A549 (cell line): Measurements from ENCODE around the gene TNN. TPM values are rescaled to one million over a fixed set of nuclear protein-coding genes. Genes with fewer than 3 reads are reported as not detected.

Experiments
- ATAC-seq, 2 experiments: fragments of 200-7000 bp in 1 of 2; fragments of >200 bp in 1 of 2; cut with Nextera tagmentation in 1 of 2; cut with Tn5 transposase in 1 of 2; 3 replicates each; pipeline versions ENCODE4 v1.8.0 to v1.9.1; 2018 to 2020; ENCODE audit warnings: mild to moderate bottlenecking in 1 of 2, moderate library complexity in 1 of 2
- CTCF ChIA-PET: fragments of 300-600 bp; sonication (Branson Sonifier 250); formaldehyde crosslinking; extraction: SDS; loops from one replicate; lab custom pipeline; 2021; ENCODE audit warnings: antibody characterized with exemption, inconsistent platforms; lab: Yijun Ruan, JAX
- POLR2A ChIA-PET: fragments of 350-600 bp; formaldehyde crosslinking; extraction: SDS; loops from one replicate; lab custom pipeline; 2021; ENCODE audit warnings: antibody characterized with exemption, inconsistent platforms; lab: Yijun Ruan, JAX
- DNase-seq, 2 experiments: peaks; one replicate each; pipeline versions ENCODE4 v3.0.0 to v3.0.0-alpha.2; 2011 to 2016; ENCODE audit warnings: low read depth in 1 of 2, low spot score in 1 of 2
- FAIRE-seq: peaks from 2 replicates; lab custom pipeline; 2011; peaks lifted over from hg19 to GRCh38; lab: Jason Lieb, UNC
- H3K27ac ChIP-seq, 2 experiments: fragments of >200 bp; sonication (Bioruptor Twin); formaldehyde crosslinking; 3 replicates each; pipeline ENCODE4 v1.5.1; 2016 to 2017
- H3K4me1 ChIP-seq: fragments of >200 bp; sonication (Bioruptor Twin); formaldehyde crosslinking; 3 replicates; pipeline ENCODE4 v1.6.1; 2016
- H3K4me2 ChIP-seq: fragments of >200 bp; sonication (Bioruptor Twin); formaldehyde crosslinking; 3 replicates; pipeline ENCODE4 v1.6.1; 2016
- H3K4me3 ChIP-seq: fragments of >200 bp; sonication (Bioruptor Twin); formaldehyde crosslinking; 3 replicates; pipeline ENCODE4 v1.5.1; 2016
- H3K9me3 ChIP-seq: fragments of >200 bp; sonication (Bioruptor Twin); formaldehyde crosslinking; 3 replicates; pipeline ENCODE4 v1.6.1; 2016
- BCL3 ChIP-seq: fragments of >200 bp; sonication (Bioruptor Twin); formaldehyde crosslinking; IDR thresholded peaks from 3 replicates; pipeline ENCODE4 v1.6.1; 2016
- BHLHE40 ChIP-seq: IDR thresholded peaks from 2 replicates; pipeline ENCODE4 v1.6.1; 2012; ENCODE audit warnings: low read depth, low read length, inconsistent platforms
- CBX8 ChIP-seq: fragments of 200-600 bp; sonication (generic); IDR thresholded peaks from 2 replicates; pipeline ENCODE4 v1.6.1; 2016
- EHF ChIP-seq: fragments of 250-450 bp; sonication (Bioruptor Pico); IDR thresholded peaks from 2 replicates; pipeline ENCODE4 v1.5.0; 2020; ENCODE audit warnings: mild to moderate bottlenecking
- EHMT2 ChIP-seq: fragments of 200-600 bp; sonication (generic); IDR thresholded peaks from 2 replicates; pipeline ENCODE4 v1.6.1; 2016; ENCODE audit warnings: antibody characterized with exemption, low read depth, mild to moderate bottlenecking, moderate library complexity
- ELK1 ChIP-seq: fragments of 150-350 bp; IDR thresholded peaks from 2 replicates; pipeline ENCODE4 v1.6.1; 2014; ENCODE audit warnings: low read depth, mild to moderate bottlenecking, low read length
- EP300 ChIP-seq, 2 experiments: fragments of >200 bp; sonication (Bioruptor Twin); formaldehyde crosslinking; IDR thresholded peaks; 2 replicates in 1 of 2; 3 replicates in 1 of 2; pipeline ENCODE4 v1.6.1; 2016 to 2017
- ESRRA ChIP-seq: fragments of 150-350 bp; IDR thresholded peaks from 2 replicates; pipeline ENCODE4 v1.6.1; 2014; ENCODE audit warnings: mild to moderate bottlenecking, low read length, borderline replicate concordance
- FOSB ChIP-seq: fragments of 250-450 bp; sonication (Bioruptor Pico); IDR thresholded peaks from 2 replicates; pipeline ENCODE4 v1.5.0; 2020; ENCODE audit warnings: mild to moderate bottlenecking, moderate library complexity
- FOSL2 ChIP-seq, 2 experiments: fragments of 450-650 bp in 1 of 2; fragments of >200 bp in 1 of 2; sonication (Bioruptor Twin) in 1 of 2; formaldehyde crosslinking; IDR thresholded peaks; 2 replicates each; pipeline versions ENCODE4 v1.5.0 to v1.6.1; 2016 to 2020; ENCODE audit warnings: mild to moderate bottlenecking in 1 of 2, moderate library complexity in 1 of 2
- GATA3 ChIP-seq: IDR thresholded peaks from 2 replicates; pipeline ENCODE4 v1.6.1; 2012; ENCODE audit warnings: borderline replicate concordance
- HDAC2 ChIP-seq: fragments of 200-600 bp; sonication (generic); IDR thresholded peaks from 2 replicates; pipeline ENCODE4 v1.6.1; 2016
- HOXA7 ChIP-seq: fragments of 250-450 bp; sonication (Bioruptor Pico); IDR thresholded peaks from 2 replicates; pipeline ENCODE4 v1.5.0; 2020; ENCODE audit warnings: mild to moderate bottlenecking, moderate library complexity
- HOXB13 ChIP-seq: fragments of 250-450 bp; sonication (Bioruptor Pico); IDR thresholded peaks from 2 replicates; pipeline ENCODE4 v1.5.0; 2020; ENCODE audit warnings: low read depth, mild to moderate bottlenecking, moderate library complexity
- HOXB5 ChIP-seq: fragments of 250-450 bp; sonication (Bioruptor Pico); IDR thresholded peaks from 2 replicates; pipeline ENCODE4 v1.5.0; 2020; ENCODE audit warnings: mild to moderate bottlenecking, moderate library complexity
- MAFK ChIP-seq: fragments of 450-650 bp; IDR thresholded peaks from 2 replicates; pipeline ENCODE4 v1.6.1; 2014; ENCODE audit not compliant: partially characterized antibody
- NFE2L2 ChIP-seq: fragments of 150-350 bp; conservative IDR thresholded peaks from 2 replicates; pipeline ENCODE4 v1.6.1; 2014; ENCODE audit warnings: low read length
- PBX3 ChIP-seq: IDR thresholded peaks from 2 replicates; pipeline ENCODE4 v1.6.1; 2012
- PHF8 ChIP-seq: fragments of 200-600 bp; sonication (generic); IDR thresholded peaks from 2 replicates; pipeline ENCODE4 v1.6.1; 2016; ENCODE audit warnings: low read depth, mild to moderate bottlenecking, antibody characterized with exemption, moderate library complexity, borderline replicate concordance
- POLR2A ChIP-seq: IDR thresholded peaks from 2 replicates; pipeline ENCODE4 v1.6.1; 2012; ENCODE audit warnings: mild to moderate bottlenecking, low read length
- SMC3 ChIP-seq: fragments of >200 bp; sonication (Bioruptor Twin); formaldehyde crosslinking; IDR thresholded peaks from 3 replicates; pipeline ENCODE4 v1.6.1; 2018; ENCODE audit warnings: inconsistent platforms
- TFCP2L1 ChIP-seq: fragments of 250-450 bp; sonication (Bioruptor Pico); IDR thresholded peaks from 2 replicates; pipeline ENCODE4 v1.5.0; 2021; ENCODE audit warnings: mild to moderate bottlenecking
- TP53 ChIP-seq: fragments of 250-450 bp; sonication (Bioruptor Pico); IDR thresholded peaks from 2 replicates; pipeline ENCODE4 v1.5.0; 2021; ENCODE audit warnings: mild to moderate bottlenecking, moderate library complexity
- USF2 ChIP-seq: fragments of 450-650 bp; IDR thresholded peaks from 2 replicates; pipeline ENCODE4 v1.6.1; 2014; ENCODE audit warnings: antibody characterized with exemption
- ZSCAN20 ChIP-seq: fragments of 250-450 bp; sonication (Bioruptor Pico); IDR thresholded peaks from 2 replicates; pipeline ENCODE4 v1.8.0; 2022; ENCODE audit warnings: mild to moderate bottlenecking, moderate library complexity
- WGBS: methylation state at CpG from one replicate; pipeline ENCODE4 v1.1.6; 2017; ENCODE audit errors: missing lambda C conversion rate; 5-methylcytosine and 5-hydroxymethylcytosine counted together
- polyA plus RNA-seq, 4 experiments: library from polyadenylated mRNA; depleted of rRNA in 3 of 4; stranded (reverse); fragments of >200 nt; fragmentation: RNase III in 1 of 4; extraction: RNeasy Plus Mini Kit Qiagen cat#74134 plus additional on column Dnase treatment in 1 of 4; gene quantifications; 2 replicates in 3 of 4; 3 replicates in 1 of 4; pipeline ENCODE4 v1.2.3, GENCODE V29; 2011 to 2017

The TNN gene
- polyA plus RNA-seq, 2 of the 4 experiments (the other 2 are of a cell fraction): not detected

- no peak overlapping the region for H3K27ac ChIP-seq
- ATAC-seq: no peak
- CTCF ChIA-PET: interaction anchor here (2.7 kb wide), 1 partner anchor 64 kb away, joined by 8 read pairs; no protein-coding TSS in a partner anchor
- FAIRE-seq: no peak
- TF ChIP-seq FOSB (no peak), PHF8 (no peak), POLR2A (no peak), GATA3 (no peak), ESRRA (no peak), EHMT2 (no peak), HDAC2 (no peak), EP300 (IDR thresholded peaks at IDR 0.05) (no peak), HOXB13 (CRISPR knock-in tag) (no peak), ELK1 (no peak), HOXA7 (no peak), USF2 (no peak), NFE2L2 (no peak), CBX8 (no peak)
- TF ChIP-seq, all 56 proteins: peak for 0
- no peak overlapping the region for H3K4me2 ChIP-seq
- POLR2A ChIA-PET: no interaction called here
- no peaks in the 10 kb centered on the region for H3K9me3 ChIP-seq
- H3K4me1 ChIP-seq: no peaks in the 10 kb centered on the region
- 44% methylated on average over 3 of the region's 3 CpGs for WGBS
- DNase-seq: no peak
- H3K4me3 ChIP-seq: no peak overlapping the region
These were observed 20.9 kb downstream of the TNN start for GRCh38 chr1:175088525-175088951.

GRCh38 chr1:175089136-175089718, 21.6 kb downstream of the TNN start:
- Histone ChIP-seq H3K27ac (no peak overlapping the region), H3K4me3 (no peak overlapping the region), H3K9me3 (no peaks in the 10 kb centered on the region), H3K4me2 (no peak overlapping the region), H3K4me1 (no peaks in the 10 kb centered on the region)
- ChIA-PET CTCF (interaction anchor here (1.8 to 2.7 kb wide), 3 partner anchors 57 to 65 kb away, joined by 4 to 8 read pairs (median 5); no protein-coding TSS in a partner anchor), POLR2A (no interaction called here)
- no peak for TF ChIP-seq TP53 (CRISPR knock-in tag)
- TF ChIP-seq EHF: no peak
- TF ChIP-seq HOXB5 (CRISPR knock-in tag): no peak
- TF ChIP-seq TFCP2L1 (CRISPR knock-in tag): no peak
- no peak for TF ChIP-seq SMC3
- TF ChIP-seq PBX3: no peak
- no peak for TF ChIP-seq MAFK
- TF ChIP-seq EHMT2: no peak
- TF ChIP-seq GATA3: no peak
- TF ChIP-seq BHLHE40: no peak
- TF ChIP-seq NFE2L2: no peak
- TF ChIP-seq BCL3: no peak
- TF ChIP-seq FOSL2 (IDR thresholded peaks at IDR 0.05): no peak
- no peak for TF ChIP-seq FOSL2 (CRISPR knock-in tag; IDR thresholded peaks at IDR 0.05)
- no peak for TF ChIP-seq ZSCAN20
- no peak for FAIRE-seq
- DNase-seq: no peak
- WGBS: 26% methylated on average over 7 of the region's 7 CpGs
- ATAC-seq: no peak
